Prostate gland (tissue), 2 donors: Measurements from ENCODE around the gene TRAK1. TPM values are rescaled to one million over a fixed set of nuclear protein-coding genes. Genes with fewer than 3 reads are reported as not detected.
A peak's percentile ranks its signal among the peaks of the same experiment; 100 is the strongest.

Experiments
- DNase-seq: peaks from one replicate; pipeline ENCODE4 v3.0.0-alpha.2; 2019; ENCODE audit warnings: low spot score
- H3K27ac ChIP-seq, 2 donors: fragments of 200-600 bp; sonication (generic); 2 replicates each; pipeline ENCODE4 v1.5.1; 2017 to 2019
- H3K27me3 ChIP-seq: fragments of 200-600 bp; sonication (generic); replicated peaks from 2 replicates; pipeline ENCODE4 v1.5.1; 2019; ENCODE audit not compliant: insufficient read depth
- H3K36me3 ChIP-seq, 2 donors: fragments of 200-600 bp; sonication (generic); 1 replicate in 1 of 2; 2 replicates in 1 of 2; pipeline versions ENCODE4 v1.5.1 to v1.8.1; 2017 to 2019
- H3K4me1 ChIP-seq: fragments of 200-600 bp; sonication (generic); replicated peaks from 2 replicates; pipeline ENCODE4 v1.5.1; 2019
- H3K4me3 ChIP-seq, 2 donors: fragments of 200-600 bp; sonication (generic); 2 replicates each; pipeline ENCODE4 v1.5.1; 2017 to 2019
- H3K9me3 ChIP-seq: fragments of 200-600 bp; sonication (generic); 2 replicates; pipeline ENCODE4 v1.5.1; 2017
- CTCF ChIP-seq, 4 experiments: fragments of 200-600 bp in 2 of 4; fragments of 450-650 bp in 2 of 4; sonication (generic) in 2 of 4; IDR thresholded peaks; 1 replicate in 3 of 4; 2 replicates in 1 of 4; pipeline ENCODE4 v1.5.1; 2016 to 2019; ENCODE audit warnings: antibody characterized with exemption in 4 of 4, mild to moderate bottlenecking in 2 of 4, moderate library complexity in 2 of 4
- POLR2A ChIP-seq: fragments of 450-650 bp; IDR thresholded peaks from one replicate; pipeline ENCODE4 v1.6.1; 2016; ENCODE audit warnings: antibody characterized with exemption, mild to moderate bottlenecking
- POLR2AphosphoS5 ChIP-seq: sonication (generic); formaldehyde crosslinking; IDR thresholded peaks from one replicate; pipeline ENCODE4 v1.6.1; 2017; ENCODE audit warnings: antibody characterized with exemption
- WGBS: methylation state at CpG from one replicate; pipeline ENCODE4 v1.1.5; 2018; 5-methylcytosine and 5-hydroxymethylcytosine counted together
- intact Hi-C: fragments of 100-400 bp; cut with DNase I; formaldehyde crosslinking; loops from one replicate; pipeline ENCODE4 v1.14.2; 2022
- total RNA-seq, 2 donors: library from RNA; depleted of rRNA; stranded (reverse); fragments of >200 nt; gene quantifications; one replicate each; pipeline ENCODE4 v1.1.0, GENCODE V29; 2016

Gene TRAK1
- total RNA-seq, 2 donors from 2014 or later = 35.6 to 80.3 TPM

- intact Hi-C loops = no loop called here
- Histone ChIP-seq H3K4me3 (no peak overlapping the region), H3K27ac (peak overlapping the region; percentile 29 to 67), H3K36me3 (no peaks in the 10 kb centered on the region), H3K27me3 (no peaks in the 10 kb centered on the region), H3K9me3 (no peaks in the 10 kb centered on the region), H3K4me1 (peaks cover 2% of the 10 kb centered on the region)
- 93% methylated on average over 2 of the region's 2 CpGs for WGBS
- peak; percentile 63 for DNase-seq
- TF ChIP-seq POLR2A = no peak
- peak; percentile 81 for TF ChIP-seq POLR2AphosphoS5
Observed at GRCh38 chr3:42236611-42237010, 145.5 kb downstream of the TRAK1 start.

- Histone ChIP-seq H3K27ac (no peak overlapping the region), H3K36me3 (no peaks in the 10 kb centered on the region), H3K4me1 (no peaks in the 10 kb centered on the region), H3K4me3 (no peak overlapping the region), H3K9me3 (no peaks in the 10 kb centered on the region), H3K27me3 (no peaks in the 10 kb centered on the region)
- no peak for DNase-seq
- intact Hi-C loops = loop anchor here (5.0 kb wide), 1 partner anchor 196 kb away; no protein-coding TSS in a partner anchor
- 53% methylated on average over 1 of the region's 1 CpG for WGBS
- no peak for TF ChIP-seq POLR2A
- no peak for TF ChIP-seq CTCF (IDR thresholded peaks at IDR 0.05)
- no peak for TF ChIP-seq POLR2AphosphoS5
Observed at GRCh38 chr3:42246091-42246490, 154.9 kb downstream of the TRAK1 start.

- peak; percentile 73 for DNase-seq
- Histone ChIP-seq H3K9me3 (no peaks in the 10 kb centered on the region), H3K27me3 (no peaks in the 10 kb centered on the region), H3K4me1 (no peaks in the 10 kb centered on the region), H3K36me3 (no peaks in the 10 kb centered on the region), H3K27ac (peak overlapping the region; percentile 50 to 54), H3K4me3 (peak overlapping the region; percentile 9 to 22)
- WGBS = 2% methylated on average over 9 of the region's 9 CpGs
- intact Hi-C loops = loop anchor here (5.0 kb wide), 1 partner anchor 195 kb away; no protein-coding TSS in a partner anchor
- TF ChIP-seq POLR2A (no peak), CTCF (IDR thresholded peaks at IDR 0.05) (peak; percentile 59 to 91 (median 80)), POLR2AphosphoS5 (peak; percentile 73)
Observed at GRCh38 chr3:42247576-42248027, 156.4 kb downstream of the TRAK1 start.

GRCh38 chr3:42250761-42251160 is 159.6 kb downstream of the TRAK1 start:
- no peak overlapping the region for H3K27ac ChIP-seq
- H3K4me3 ChIP-seq = no peak overlapping the region
- WGBS = 100% methylated on average over 1 of the region's 1 CpG
- no peaks in the 10 kb centered on the region for H3K27me3 ChIP-seq
- intact Hi-C loops = no loop called here
- H3K4me1 ChIP-seq = no peaks in the 10 kb centered on the region
- H3K36me3 ChIP-seq = no peaks in the 10 kb centered on the region
- no peak for TF ChIP-seq POLR2AphosphoS5
- TF ChIP-seq CTCF (IDR thresholded peaks at IDR 0.05) = no peak
- TF ChIP-seq POLR2A = no peak
- no peaks in the 10 kb centered on the region for H3K9me3 ChIP-seq
- no peak for DNase-seq

GRCh38 chr3:42254566-42254965 is 163.4 kb downstream of the TRAK1 start:
- Histone ChIP-seq H3K4me1 (no peaks in the 10 kb centered on the region), H3K4me3 (no peak overlapping the region), H3K36me3 (no peaks in the 10 kb centered on the region), H3K9me3 (no peaks in the 10 kb centered on the region), H3K27ac (peak overlapping the region; percentile 46 to 66), H3K27me3 (no peaks in the 10 kb centered on the region)
- peak; percentile 62 for DNase-seq
- TF ChIP-seq POLR2AphosphoS5 (peak; percentile 86), POLR2A (no peak), CTCF (IDR thresholded peaks at IDR 0.05) (no peak)
- 51% methylated on average over 3 of the region's 3 CpGs for WGBS
- intact Hi-C loops = no loop called here
